Hepatocyte (in vitro differentiated cells): ENCODE data around the gene STMN3. TPM values are rescaled to one million over a fixed set of nuclear protein-coding genes. Genes with fewer than 3 reads are reported as not detected.

Experiments
- DNase-seq: peaks from one replicate; pipeline ENCODE4 v3.0.0-alpha.2; 2016; ENCODE audit warnings: low spot score
- H2AFZ ChIP-seq: fragments of 200-600 bp; sonication (generic); 2 replicates; pipeline ENCODE4 v1.6.0; 2016; ENCODE audit warnings: antibody characterized with exemption, mild to moderate bottlenecking
- H3K27ac ChIP-seq: fragments of 200-600 bp; sonication (generic); 2 replicates; pipeline ENCODE4 v1.5.1; 2016; ENCODE audit warnings: mild to moderate bottlenecking
- H3K27me3 ChIP-seq: fragments of 200-600 bp; sonication (generic); 2 replicates; pipeline ENCODE4 v1.6.1; 2016
- H3K36me3 ChIP-seq: fragments of 200-600 bp; sonication (generic); replicated peaks from 2 replicates; pipeline ENCODE4 v1.5.1; 2016; ENCODE audit warnings: low read depth; ENCODE audit not compliant: insufficient read depth
- H3K4me1 ChIP-seq: fragments of 200-600 bp; sonication (generic); 2 replicates; pipeline ENCODE4 v1.5.1; 2016; ENCODE audit warnings: mild to moderate bottlenecking, moderate library complexity; ENCODE audit not compliant: insufficient read depth
- H3K4me2 ChIP-seq: fragments of 200-600 bp; sonication (generic); 2 replicates; pipeline ENCODE4 v1.6.0; 2016
- H3K4me3 ChIP-seq: fragments of 200-600 bp; sonication (generic); 2 replicates; pipeline ENCODE4 v1.5.1; 2016; ENCODE audit warnings: mild to moderate bottlenecking
- H3K79me2 ChIP-seq: fragments of 200-600 bp; sonication (generic); 2 replicates; pipeline ENCODE4 v1.6.0; 2017; ENCODE audit warnings: mild to moderate bottlenecking
- H3K9me2 ChIP-seq: fragments of 200-600 bp; sonication (generic); replicated peaks from 2 replicates; pipeline ENCODE4 v1.6.0; 2017; ENCODE audit warnings: mild to moderate bottlenecking; ENCODE audit not compliant: insufficient read depth
- H3K9me3 ChIP-seq: fragments of 200-600 bp; sonication (generic); 2 replicates; pipeline ENCODE4 v1.5.1; 2016; ENCODE audit warnings: low read depth, mild to moderate bottlenecking
- H4K20me1 ChIP-seq: fragments of 200-600 bp; sonication (generic); 2 replicates; pipeline ENCODE4 v1.6.0; 2016; ENCODE audit warnings: mild to moderate bottlenecking; ENCODE audit not compliant: insufficient read depth, poor library complexity, severe bottlenecking
- EZH2 ChIP-seq: fragments of 200-600 bp; sonication (generic); IDR thresholded peaks from 2 replicates; pipeline ENCODE4 v1.6.1; 2016; ENCODE audit warnings: antibody characterized with exemption, mild to moderate bottlenecking, borderline replicate concordance
- EZH2phosphoT487 ChIP-seq: fragments of 200-600 bp; sonication (generic); IDR thresholded peaks from one replicate; pipeline ENCODE4 v1.6.1; 2018; ENCODE audit warnings: antibody characterized with exemption, mild to moderate bottlenecking, low read depth, moderate library complexity; ENCODE audit not compliant: unreplicated experiment, severe bottlenecking
- WGBS: methylation state at CpG from one replicate; pipeline ENCODE4 v1.1.6; 2016; ENCODE audit warnings: low lambda C conversion rate; ENCODE audit errors: missing lambda C conversion rate; 5-methylcytosine and 5-hydroxymethylcytosine counted together
- polyA plus RNA-seq: library from polyadenylated mRNA; unstranded; fragments of >200 nt; fragmentation: Nextera tagmentation; extraction: Ambion mirVana; gene quantifications from 2 replicates; pipeline ENCODE4 v1.2.1, GENCODE V29; 2016
- total RNA-seq: library from RNA; depleted of rRNA; stranded (reverse); fragments of >200 nt; gene quantifications from 2 replicates; pipeline ENCODE4 v1.2.3, GENCODE V29; 2014
- TF ChIP-seq, protein P1 (sequence below): fragments of 200-600 bp; sonication (generic); IDR thresholded peaks from 2 replicates; pipeline ENCODE4 v1.5.1; 2016; ENCODE audit warnings: antibody characterized with exemption, mild to moderate bottlenecking; ENCODE audit not compliant: poor library complexity

Gene STMN3
- total and polyA plus RNA-seq, 2 experiments from 2014 or later: 14.4 to 18.2 TPM

DNA sequence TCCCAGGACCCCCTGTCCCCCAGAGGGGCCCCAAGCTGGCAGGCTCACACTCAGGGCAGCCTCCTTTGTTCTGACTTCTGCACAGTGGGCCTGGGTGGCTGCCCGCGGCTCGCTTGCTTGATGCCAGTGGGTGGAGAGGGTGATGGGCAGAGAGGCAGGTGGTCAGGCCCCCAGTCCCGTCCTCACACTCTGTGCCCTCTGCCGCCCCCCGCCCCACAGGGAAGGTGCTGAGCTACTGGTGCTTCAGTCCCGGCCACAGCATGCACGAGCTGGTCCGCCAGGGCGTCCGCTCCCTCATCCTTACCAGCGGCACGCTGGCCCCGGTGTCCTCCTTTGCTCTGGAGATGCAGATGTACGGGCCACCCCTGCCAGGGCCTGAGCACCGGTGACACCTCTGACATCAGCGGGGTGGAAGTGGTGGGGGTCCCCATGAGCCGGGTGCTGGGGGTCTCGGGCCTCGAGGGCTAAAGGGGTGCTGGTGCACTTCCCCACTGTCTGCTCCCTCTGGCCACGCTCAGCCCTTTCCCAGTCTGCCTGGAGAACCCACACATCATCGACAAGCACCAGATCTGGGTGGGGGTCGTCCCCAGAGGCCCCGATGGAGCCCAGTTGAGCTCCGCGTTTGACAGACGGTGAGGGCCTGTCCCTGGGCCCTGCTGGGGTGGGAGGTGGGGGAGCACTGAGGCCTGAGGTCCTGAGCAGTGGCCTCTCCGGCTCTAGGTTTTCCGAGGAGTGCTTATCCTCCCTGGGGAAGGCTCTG, 34.4 kb upstream of the STMN3 start:
- Histone ChIP-seq H3K4me1 (peaks cover 3% of the 10 kb centered on the region), H3K4me3 (no peak overlapping the region)

GRCh38 chr20:63686492-63687321, 33.5 kb upstream of the STMN3 start:
- Histone ChIP-seq H3K9me3 (no peaks in the 10 kb centered on the region), H3K4me3 (no peak overlapping the region), H3K27ac (peak overlapping the region; percentile 60), H4K20me1 (no peaks in the 10 kb centered on the region), H3K36me3 (no peaks in the 10 kb centered on the region), H2AFZ (no peak overlapping the region), H3K4me2 (no peak overlapping the region), H3K79me2 (no peaks in the 10 kb centered on the region), H3K9me2 (no peaks in the 10 kb centered on the region), H3K27me3 (no peaks in the 10 kb centered on the region), H3K4me1 (peaks cover 11% of the 10 kb centered on the region)
- DNase-seq: peak; percentile 60
- TF ChIP-seq EZH2phosphoT487 (no peak), EZH2 (no peak)
- TF ChIP-seq, protein P1, sequence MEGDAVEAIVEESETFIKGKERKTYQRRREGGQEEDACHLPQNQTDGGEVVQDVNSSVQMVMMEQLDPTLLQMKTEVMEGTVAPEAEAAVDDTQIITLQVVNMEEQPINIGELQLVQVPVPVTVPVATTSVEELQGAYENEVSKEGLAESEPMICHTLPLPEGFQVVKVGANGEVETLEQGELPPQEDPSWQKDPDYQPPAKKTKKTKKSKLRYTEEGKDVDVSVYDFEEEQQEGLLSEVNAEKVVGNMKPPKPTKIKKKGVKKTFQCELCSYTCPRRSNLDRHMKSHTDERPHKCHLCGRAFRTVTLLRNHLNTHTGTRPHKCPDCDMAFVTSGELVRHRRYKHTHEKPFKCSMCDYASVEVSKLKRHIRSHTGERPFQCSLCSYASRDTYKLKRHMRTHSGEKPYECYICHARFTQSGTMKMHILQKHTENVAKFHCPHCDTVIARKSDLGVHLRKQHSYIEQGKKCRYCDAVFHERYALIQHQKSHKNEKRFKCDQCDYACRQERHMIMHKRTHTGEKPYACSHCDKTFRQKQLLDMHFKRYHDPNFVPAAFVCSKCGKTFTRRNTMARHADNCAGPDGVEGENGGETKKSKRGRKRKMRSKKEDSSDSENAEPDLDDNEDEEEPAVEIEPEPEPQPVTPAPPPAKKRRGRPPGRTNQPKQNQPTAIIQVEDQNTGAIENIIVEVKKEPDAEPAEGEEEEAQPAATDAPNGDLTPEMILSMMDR: no peak
- 81% methylated on average over 43 of the region's 45 CpGs for WGBS

More for the DNA sequence above, 34.4 kb upstream of the STMN3 start:
- Histone ChIP-seq H3K9me3 (no peaks in the 10 kb centered on the region), H3K9me2 (no peaks in the 10 kb centered on the region), H3K27ac (no peak overlapping the region), H3K79me2 (no peaks in the 10 kb centered on the region), H3K4me2 (no peak overlapping the region), H3K36me3 (no peaks in the 10 kb centered on the region), H3K27me3 (no peaks in the 10 kb centered on the region), H4K20me1 (no peaks in the 10 kb centered on the region), H2AFZ (no peak overlapping the region)
- no peak for TF ChIP-seq EZH2phosphoT487
- TF ChIP-seq, protein P1: no peak
- TF ChIP-seq EZH2: no peak
- 93% methylated on average over 23 of the region's 29 CpGs for WGBS
- no peak for DNase-seq

GRCh38 chr20:63686094-63686491, 32.9 kb upstream of the STMN3 start:
- TF ChIP-seq, protein P1: no peak
- no peak for TF ChIP-seq EZH2
- TF ChIP-seq EZH2phosphoT487: no peak
- Histone ChIP-seq H3K4me1 (peaks cover 11% of the 10 kb centered on the region), H3K27ac (peak overlapping the region; percentile 60), H3K4me2 (no peak overlapping the region), H3K27me3 (no peaks in the 10 kb centered on the region), H3K4me3 (no peak overlapping the region), H3K9me2 (no peaks in the 10 kb centered on the region), H4K20me1 (no peaks in the 10 kb centered on the region), H3K9me3 (no peaks in the 10 kb centered on the region), H3K79me2 (no peaks in the 10 kb centered on the region), H2AFZ (no peak overlapping the region), H3K36me3 (no peaks in the 10 kb centered on the region)
- 98% methylated on average over 24 of the region's 24 CpGs for WGBS
- DNase-seq: no peak
